ENCODE data around the gene INPP4B.

GRCh38 chr4:142473960-142474338 lies 372.2 kb downstream of the INPP4B start:
- TF ChIP-seq CTCF (IDR thresholded peaks at IDR 0.05): no peak
- no peak for TF ChIP-seq POLR2A (IDR thresholded peaks at IDR 0.05)

Data from body of pancreas (tissue), 4 donors.